Mesenchymal stem cell (in vitro differentiated cells and primary cell): ENCODE data around the gene RPS6KA2.

Experiments used
- DNase-seq: peaks from one replicate; pipeline ENCODE4 v3.0.0-alpha.2; 2013
- H2AFZ ChIP-seq: one replicate; pipeline ENCODE4 v1.6.1; 2013; ENCODE audit warnings: low read depth, mild to moderate bottlenecking, control low read depth, inconsistent platforms, low read length, moderate library complexity
- H2AK5ac ChIP-seq: 2 replicates; pipeline ENCODE4 v1.6.1; 2013; ENCODE audit warnings: low read length, moderate library complexity, mild to moderate bottlenecking, inconsistent platforms; ENCODE audit not compliant: severe bottlenecking
- H2BK120ac ChIP-seq: one replicate; pipeline ENCODE4 v1.6.1; 2013; ENCODE audit warnings: low read depth, mild to moderate bottlenecking, inconsistent platforms, low read length, moderate library complexity
- H2BK12ac ChIP-seq, 2 experiments: one replicate each; pipeline ENCODE4 v1.6.1; 2013; ENCODE audit warnings: inconsistent platforms in 2 of 2, low read length in 2 of 2, mild to moderate bottlenecking in 2 of 2, moderate library complexity in 2 of 2, control low read depth in 1 of 2
- H2BK15ac ChIP-seq: one replicate; pipeline ENCODE4 v1.6.1; 2013; ENCODE audit warnings: mild to moderate bottlenecking, low read depth, inconsistent platforms; ENCODE audit not compliant: poor library complexity, severe bottlenecking
- H2BK5ac ChIP-seq: 2 replicates; pipeline ENCODE4 v1.6.1; 2013; ENCODE audit warnings: low read depth, mild to moderate bottlenecking, low read length, control low read depth, inconsistent platforms; ENCODE audit not compliant: poor library complexity, severe bottlenecking
- H3K14ac ChIP-seq, 2 experiments: one replicate each; pipeline ENCODE4 v1.6.1; 2013; ENCODE audit warnings: inconsistent platforms in 2 of 2, low read length in 2 of 2, control low read depth in 1 of 2, mild to moderate bottlenecking in 1 of 2, moderate library complexity in 1 of 2
- H3K18ac ChIP-seq, 2 experiments: one replicate each; pipeline ENCODE4 v1.6.1; 2013; ENCODE audit warnings: inconsistent platforms in 2 of 2, low read length in 2 of 2, control low read depth in 1 of 2, low read depth in 1 of 2, mild to moderate bottlenecking in 1 of 2
- H3K23ac ChIP-seq, 2 experiments: one replicate each; pipeline ENCODE4 v1.6.1; 2013; ENCODE audit warnings: inconsistent platforms in 2 of 2, low read length in 2 of 2, mild to moderate bottlenecking in 2 of 2, moderate library complexity in 2 of 2, control low read depth in 1 of 2
- H3K27ac ChIP-seq: 2 replicates; pipeline ENCODE4 v1.5.1; 2013; ENCODE audit warnings: mild to moderate bottlenecking, moderate library complexity, low read length, control low read depth, inconsistent platforms; ENCODE audit not compliant: poor library complexity, severe bottlenecking
- H3K27me3 ChIP-seq, 2 experiments: 2 replicates each; pipeline versions ENCODE4 v1.6.1 to v1.7.0; 2013; ENCODE audit warnings: low read length in 2 of 2, mild to moderate bottlenecking in 2 of 2, moderate library complexity in 2 of 2, control low read depth in 1 of 2, inconsistent platforms in 1 of 2; ENCODE audit not compliant: control insufficient read depth in 1 of 2, insufficient read depth in 1 of 2
- H3K36me3 ChIP-seq, 2 experiments: 2 replicates each; pipeline versions ENCODE4 v1.6.1 to v1.7.0; 2013; ENCODE audit warnings: low read length in 2 of 2, control low read depth in 1 of 2, inconsistent platforms in 1 of 2, low read depth in 1 of 2, mild to moderate bottlenecking in 1 of 2; ENCODE audit not compliant: insufficient read depth in 2 of 2, control insufficient read depth in 1 of 2
- H3K4ac ChIP-seq, 2 experiments: one replicate each; pipeline ENCODE4 v1.6.1; 2013; ENCODE audit warnings: inconsistent platforms in 2 of 2, low read length in 2 of 2, mild to moderate bottlenecking in 2 of 2, moderate library complexity in 2 of 2, control low read depth in 1 of 2, low read depth in 1 of 2
- H3K4me1 ChIP-seq: 2 replicates; pipeline ENCODE4 v1.6.1; 2013; ENCODE audit warnings: low read depth, low read length, control low read depth; ENCODE audit not compliant: control insufficient read depth, insufficient read depth
- H3K4me2 ChIP-seq: 2 replicates; pipeline ENCODE4 v1.6.1; 2013; ENCODE audit warnings: low read length, mild to moderate bottlenecking, inconsistent platforms; ENCODE audit not compliant: poor library complexity, severe bottlenecking
- H3K4me3 ChIP-seq, 2 experiments: 2 replicates each; pipeline versions ENCODE4 v1.5.1 to v1.7.0; 2013; ENCODE audit warnings: low read length in 2 of 2, mild to moderate bottlenecking in 2 of 2, control low read depth in 1 of 2, low read depth in 1 of 2; ENCODE audit not compliant: insufficient read depth in 1 of 2
- H3K79me1 ChIP-seq: replicated peaks from 2 replicates; pipeline ENCODE4 v1.6.1; 2013; ENCODE audit warnings: mild to moderate bottlenecking, control low read depth, low read length, inconsistent platforms; ENCODE audit not compliant: poor library complexity, severe bottlenecking
- H3K9ac ChIP-seq: 2 replicates; pipeline ENCODE4 v1.7.0; 2013; ENCODE audit warnings: mild to moderate bottlenecking, low read length, moderate library complexity
- H3K9me3 ChIP-seq: 2 replicates; pipeline ENCODE4 v1.7.0; 2013; ENCODE audit warnings: mild to moderate bottlenecking, low read length; ENCODE audit not compliant: control insufficient read depth
- H4K8ac ChIP-seq: one replicate; pipeline ENCODE4 v1.6.1; 2013; ENCODE audit warnings: inconsistent platforms, mild to moderate bottlenecking, low read length, moderate library complexity
- H4K91ac ChIP-seq: one replicate; pipeline ENCODE4 v1.6.1; 2013; ENCODE audit warnings: mild to moderate bottlenecking, low read length, inconsistent platforms
- WGBS: methylation state at CpG from one replicate; pipeline ENCODE4 v1.1.7; 2013; ENCODE audit warnings: mixed read lengths; 5-methylcytosine and 5-hydroxymethylcytosine counted together

The RPS6KA2 gene

DNA sequence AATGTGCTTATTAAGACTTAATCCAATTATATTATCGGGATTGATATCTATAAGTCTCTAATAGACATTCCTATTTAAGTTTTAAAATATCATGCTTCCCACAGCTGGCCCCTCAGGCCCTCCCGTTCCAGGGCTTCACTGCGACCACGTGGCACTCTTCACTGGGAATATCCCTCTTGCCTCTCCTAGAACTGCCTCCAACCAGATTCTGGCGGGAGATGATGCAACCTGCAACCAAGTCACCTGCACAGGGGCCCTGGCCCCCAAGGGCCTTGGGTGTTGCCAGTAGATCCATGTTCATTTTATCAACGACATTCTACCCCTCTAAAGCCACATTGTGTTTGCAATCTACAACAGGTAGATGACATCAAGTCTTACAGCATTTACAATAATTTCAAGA is 22.1 kb downstream of the RPS6KA2 start:
- H3K18ac ChIP-seq = peak overlapping the region in 1 of 2 experiments; percentile 44
- H4K91ac ChIP-seq = no peak overlapping the region
- H2BK15ac ChIP-seq = peak overlapping the region; percentile 57
- H3K4me3 ChIP-seq = no peak overlapping the region
- peaks cover 12% of the 10 kb centered on the region for H3K79me1 ChIP-seq
- no peaks in the 10 kb centered on the region for H3K4me1 ChIP-seq
- H3K9me3 ChIP-seq = no peaks in the 10 kb centered on the region
- H3K23ac ChIP-seq = no peak overlapping the region
- WGBS = 91% methylated on average over 6 of the region's 6 CpGs
- H3K27ac ChIP-seq = no peak overlapping the region
- H2BK12ac ChIP-seq = no peak overlapping the region
- no peak overlapping the region for H4K8ac ChIP-seq
- no peak overlapping the region for H2BK120ac ChIP-seq
- no peaks in the 10 kb centered on the region for H3K27me3 ChIP-seq
- H2BK5ac ChIP-seq = no peak overlapping the region
- H3K4ac ChIP-seq = no peak overlapping the region
- H3K4me2 ChIP-seq = no peak overlapping the region
- no peak overlapping the region for H3K9ac ChIP-seq
- H3K14ac ChIP-seq = no peak overlapping the region
- H3K36me3 ChIP-seq = peaks cover 0 to 3% of the 10 kb centered on the region in 2 experiments
- H2AFZ ChIP-seq = no peak overlapping the region
- H2AK5ac ChIP-seq = no peak overlapping the region
- DNase-seq = no peak

DNA sequence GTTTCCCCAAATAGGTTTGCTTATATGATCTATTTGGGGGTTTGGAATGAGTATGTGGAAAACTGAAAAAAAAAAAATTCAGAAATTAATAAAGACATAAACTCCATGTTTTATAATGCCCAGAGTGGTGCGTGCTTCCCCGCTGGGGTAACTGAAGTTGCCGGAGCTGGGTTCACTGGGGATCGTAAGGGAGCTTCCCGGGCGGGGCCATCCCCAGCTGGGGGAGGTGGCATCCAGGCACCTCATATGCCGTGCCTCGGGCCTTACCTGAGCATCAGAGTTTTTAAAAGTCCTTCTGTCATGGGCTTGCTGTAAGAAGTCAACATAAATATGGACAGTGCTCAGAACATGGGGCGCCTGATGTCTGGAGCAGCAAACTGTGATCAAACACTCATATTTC is 22.7 kb downstream of the RPS6KA2 start:
- Histone ChIP-seq H3K36me3 (peaks cover 0 to 3% of the 10 kb centered on the region in 2 experiments), H3K9ac (no peak overlapping the region), H4K8ac (no peak overlapping the region), H3K27me3 (no peaks in the 10 kb centered on the region), H3K14ac (no peak overlapping the region), H3K4me1 (no peaks in the 10 kb centered on the region), H2AFZ (no peak overlapping the region), H2BK15ac (no peak overlapping the region), H3K9me3 (no peaks in the 10 kb centered on the region), H2BK12ac (no peak overlapping the region), H2AK5ac (no peak overlapping the region), H3K4ac (no peak overlapping the region), H3K79me1 (peaks cover 12% of the 10 kb centered on the region), H3K4me2 (no peak overlapping the region), H3K27ac (no peak overlapping the region), H3K18ac (peak overlapping the region in 1 of 2 experiments; percentile 37), H4K91ac (no peak overlapping the region), H2BK5ac (no peak overlapping the region), H2BK120ac (no peak overlapping the region), H3K4me3 (no peak overlapping the region), H3K23ac (no peak overlapping the region)
- WGBS = 92% methylated on average over 9 of the region's 9 CpGs
- DNase-seq = no peak

DNA sequence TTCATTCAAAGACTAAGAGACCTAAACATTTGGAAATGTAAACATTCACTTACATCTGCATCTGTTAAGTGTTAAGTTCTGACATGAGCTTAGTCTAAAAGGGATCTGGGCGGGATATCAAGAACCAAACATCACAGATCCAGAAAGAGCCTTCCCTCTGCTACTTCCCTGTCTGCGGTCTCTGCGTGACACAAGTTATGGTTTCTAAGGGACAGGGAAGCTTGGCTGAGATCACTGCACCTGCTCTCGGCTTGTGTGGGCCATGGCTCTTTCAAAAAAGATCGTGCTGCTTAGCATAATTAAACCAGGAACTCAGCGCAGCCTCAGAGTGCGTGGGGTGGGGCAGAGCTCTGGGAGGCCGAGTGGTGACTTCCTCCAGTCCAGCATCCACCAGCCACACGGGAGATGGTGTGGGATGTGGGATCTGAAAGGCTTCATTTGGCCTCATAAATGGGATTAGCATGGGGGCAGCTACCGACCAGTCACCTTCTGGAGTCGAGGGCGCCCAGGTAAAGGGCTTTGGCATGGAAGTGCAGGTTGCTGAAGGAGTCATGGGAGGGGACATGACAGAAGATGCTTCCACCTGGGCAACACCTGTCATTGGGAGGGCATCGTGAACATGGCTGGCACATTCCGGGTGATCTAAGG is 23.9 kb downstream of the RPS6KA2 start:
- Histone ChIP-seq H3K9ac (no peak overlapping the region), H2AFZ (no peak overlapping the region), H3K4me2 (no peak overlapping the region), H3K18ac (peak overlapping the region; percentile 10 to 86), H2BK12ac (peak overlapping the region in 1 of 2 experiments; percentile 57), H4K8ac (no peak overlapping the region), H3K79me1 (peaks cover 9% of the 10 kb centered on the region), H3K9me3 (no peaks in the 10 kb centered on the region), H2AK5ac (no peak overlapping the region), H3K23ac (no peak overlapping the region), H3K4me1 (peaks cover 2% of the 10 kb centered on the region), H3K27ac (no peak overlapping the region), H3K14ac (peak overlapping the region in 1 of 2 experiments; percentile 4), H2BK15ac (no peak overlapping the region), H3K36me3 (peaks cover 0 to 3% of the 10 kb centered on the region in 2 experiments), H4K91ac (peak overlapping the region; percentile 1), H3K4ac (peak overlapping the region in 1 of 2 experiments; percentile 19), H2BK120ac (no peak overlapping the region), H3K4me3 (no peak overlapping the region), H2BK5ac (no peak overlapping the region), H3K27me3 (no peaks in the 10 kb centered on the region)
- DNase-seq = peak; percentile 74
- WGBS = 73% methylated on average over 14 of the region's 14 CpGs

DNA sequence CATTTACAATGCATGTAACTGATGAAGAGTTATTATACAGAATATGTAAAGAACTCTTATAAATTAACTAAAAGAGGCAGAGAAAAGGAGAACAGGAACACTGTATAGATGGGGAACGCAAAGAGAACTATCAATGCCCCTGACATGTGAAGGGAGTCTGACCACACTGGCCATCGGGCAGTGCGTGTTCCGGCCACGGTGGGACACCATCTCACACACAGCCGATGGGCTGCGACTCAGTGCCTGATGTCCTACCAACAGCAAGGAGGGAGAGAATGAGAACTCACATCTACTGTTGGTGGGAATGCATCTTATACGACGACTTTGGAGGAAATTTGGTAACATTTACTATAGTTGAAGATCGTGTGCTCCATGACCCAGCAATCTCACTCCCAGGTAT is 25.1 kb downstream of the RPS6KA2 start:
- Histone ChIP-seq H3K36me3 (peaks cover 0 to 3% of the 10 kb centered on the region in 2 experiments), H2BK12ac (peak overlapping the region in 1 of 2 experiments; percentile 89)

More for the DNA sequence above, 25.1 kb downstream of the RPS6KA2 start:
- Histone ChIP-seq H2BK120ac (no peak overlapping the region), H3K4me2 (no peak overlapping the region), H3K18ac (peak overlapping the region in 1 of 2 experiments; percentile 92), H3K27ac (no peak overlapping the region), H3K9me3 (no peaks in the 10 kb centered on the region), H2AFZ (no peak overlapping the region), H3K27me3 (no peaks in the 10 kb centered on the region), H3K9ac (no peak overlapping the region), H3K4me3 (no peak overlapping the region), H2AK5ac (no peak overlapping the region), H2BK15ac (peak overlapping the region; percentile 30), H3K14ac (peak overlapping the region in 1 of 2 experiments; percentile 53), H3K4me1 (peaks cover 4% of the 10 kb centered on the region), H4K91ac (no peak overlapping the region), H3K23ac (no peak overlapping the region), H2BK5ac (no peak overlapping the region), H3K4ac (no peak overlapping the region), H3K79me1 (peaks cover 11% of the 10 kb centered on the region), H4K8ac (no peak overlapping the region)
- DNase-seq = no peak
- 98% methylated on average over 10 of the region's 10 CpGs for WGBS
